ENCODE results near the gene IL1RL2. TPM values are rescaled to one million over a fixed set of nuclear protein-coding genes. Genes with fewer than 3 reads are reported as not detected.

IL1RL2 gene
- total and polyA plus RNA-seq, 2 donors from 2014 or later, result 1.4 to 1.8 TPM

- intact Hi-C loops (cut with DNase I), result no loop called here
- Histone ChIP-seq H3K4me1 (ENCODE audit: control insufficient read depth in 2 of 3, insufficient read depth in 2 of 3, low read depth in 1 of 3, low read length in 3 of 3) (peaks cover 0 to 10% (median 0%) of the 10 kb centered on the region in 3 donors), H3K4me3 (ENCODE audit: low read length in 3 of 3) (no peak overlapping the region), H3K36me3 (ENCODE audit: control insufficient read depth in 2 of 3, insufficient read depth in 3 of 3, low read length in 3 of 3) (no peaks in the 10 kb centered on the region), H3K9ac (ENCODE audit: low read length in 3 of 3) (no peak overlapping the region), H3K9me3 (ENCODE audit: control insufficient read depth in 2 of 3, insufficient read depth in 1 of 3, low read length in 3 of 3) (peaks cover 0 to 4% (median 0%) of the 10 kb centered on the region in 3 donors), H3K27me3 (ENCODE audit: control insufficient read depth, insufficient read depth, low read length) (no peaks in the 10 kb centered on the region), H3K27ac (ENCODE audit: low read depth in 2 of 2, low read length in 2 of 2) (peak overlapping the region in 1 of 2 donors; percentile 41)
- no peak for DNase-seq
- FAIRE-seq, result peak; percentile 72
- no peak for TF ChIP-seq CTCF (IDR thresholded peaks at IDR 0.05; ENCODE audit: borderline replicate concordance, extremely low read depth, insufficient read depth)
These were observed 22.0 kb downstream of the IL1RL2 start for GRCh38 chr2:102208774-102209173.

- no peaks in the 10 kb centered on the region for H3K36me3 ChIP-seq (ENCODE audit: control insufficient read depth in 2 of 3, insufficient read depth in 3 of 3, low read length in 3 of 3)
- no peak overlapping the region for H3K9ac ChIP-seq (ENCODE audit: low read length in 3 of 3)
- H3K27me3 ChIP-seq (ENCODE audit: control insufficient read depth, insufficient read depth, low read length), result no peaks in the 10 kb centered on the region
- DNase-seq (no peak), FAIRE-seq (no peak)
- intact Hi-C loops (cut with DNase I), result no loop called here
- H3K4me3 ChIP-seq (ENCODE audit: low read length in 3 of 3), result no peak overlapping the region
- H3K27ac ChIP-seq (ENCODE audit: low read depth in 2 of 2, low read length in 2 of 2), result no peak overlapping the region
- peaks cover 0 to 10% (median 0%) of the 10 kb centered on the region in 3 donors for H3K4me1 ChIP-seq (ENCODE audit: control insufficient read depth in 2 of 3, insufficient read depth in 2 of 3, low read depth in 1 of 3, low read length in 3 of 3)
- peaks cover 0 to 4% (median 0%) of the 10 kb centered on the region in 3 donors for H3K9me3 ChIP-seq (ENCODE audit: control insufficient read depth in 2 of 3, insufficient read depth in 1 of 3, low read length in 3 of 3)
- TF ChIP-seq CTCF (IDR thresholded peaks at IDR 0.05; ENCODE audit: borderline replicate concordance, extremely low read depth, insufficient read depth), result no peak
These were observed 22.7 kb downstream of the IL1RL2 start for GRCh38 chr2:102209474-102209873.

- no peak overlapping the region for H3K9ac ChIP-seq (ENCODE audit: low read length in 3 of 3)
- no peak for TF ChIP-seq CTCF (IDR thresholded peaks at IDR 0.05; ENCODE audit: borderline replicate concordance, extremely low read depth, insufficient read depth)
These were observed 30.2 kb downstream of the IL1RL2 start for GRCh38 chr2:102217032-102217431.

More at GRCh38 chr2:102217032-102217431, 30.2 kb downstream of the IL1RL2 start:
- no peak overlapping the region for H3K27ac ChIP-seq (ENCODE audit: low read depth in 2 of 2, low read length in 2 of 2)
- H3K27me3 ChIP-seq (ENCODE audit: control insufficient read depth, insufficient read depth, low read length), result no peaks in the 10 kb centered on the region
- H3K4me1 ChIP-seq (ENCODE audit: control insufficient read depth in 2 of 3, insufficient read depth in 2 of 3, low read depth in 1 of 3, low read length in 3 of 3), result no peaks in the 10 kb centered on the region
- no peak for DNase-seq
- H3K36me3 ChIP-seq (ENCODE audit: control insufficient read depth in 2 of 3, insufficient read depth in 3 of 3, low read length in 3 of 3), result no peaks in the 10 kb centered on the region
- H3K4me3 ChIP-seq (ENCODE audit: low read length in 3 of 3), result no peak overlapping the region
- FAIRE-seq, result no peak
- intact Hi-C loops (cut with DNase I), result no loop called here
- H3K9me3 ChIP-seq (ENCODE audit: control insufficient read depth in 2 of 3, insufficient read depth in 1 of 3, low read length in 3 of 3), result peaks cover 0 to 16% (median 0%) of the 10 kb centered on the region in 3 donors

Measured in kidney (tissue), 14 donors.